Measurements from ENCODE around the gene PGC. TPM values are rescaled to one million over a fixed set of nuclear protein-coding genes. Genes with fewer than 3 reads are reported as not detected.

Gene PGC
- total and polyA plus RNA-seq, 2 donors (not counting 1 experiment from before 2014, with no cell fraction given), result not detected

- ATAC-seq (ENCODE audit: low read depth), result no peak
- H4K20me1 ChIP-seq (ENCODE audit: control insufficient read depth, insufficient read depth, low read length, poor library complexity, severe bottlenecking), result peaks cover 53% of the 10 kb centered on the region
- Mint-ChIP-seq H3K4me1 (peaks cover 91% of the 10 kb centered on the region), H3K27me3 (no peaks in the 10 kb centered on the region), H3K9me3 (ENCODE audit: insufficient read depth) (no peaks in the 10 kb centered on the region), H3K27ac (peak overlapping the region; percentile 94), H3K4me3 (no peak overlapping the region)
- CTCF ChIA-PET, result interaction anchor here (1.1 to 6.7 kb wide), 2 partner anchors 21 to 28 kb away, joined by 3 to 86 read pairs; partner anchors contain the start of gene TFEB
- H3K79me2 ChIP-seq (ENCODE audit: control insufficient read depth, insufficient read depth, low read length), result peaks cover 99% of the 10 kb centered on the region
- peak overlapping the region; percentile 10 for H3K4me2 ChIP-seq (replicated peaks; ENCODE audit: low read depth, low read length, poor library complexity, severe bottlenecking)
- H3K27me3 ChIP-seq (replicated peaks in 1 of 4; ENCODE audit: control extremely low read depth in 1 of 4, control insufficient read depth in 3 of 4, insufficient read depth in 4 of 4, low read length in 3 of 4), result no peaks in the 10 kb centered on the region
- no peak for DNase-seq
- H2AFZ ChIP-seq (ENCODE audit: insufficient read depth, low read depth, low read length, poor library complexity, severe bottlenecking), result no peak overlapping the region
- 91% methylated on average over 4 of the region's 9 CpGs for WGBS (ENCODE audit: insufficient coverage)
- peak overlapping the region; percentile 24 to 77 for H3K27ac ChIP-seq (ENCODE audit: low read length in 2 of 2)
- H3K9ac ChIP-seq (ENCODE audit: low read length), result no peak overlapping the region
- TF ChIP-seq, protein P1, sequence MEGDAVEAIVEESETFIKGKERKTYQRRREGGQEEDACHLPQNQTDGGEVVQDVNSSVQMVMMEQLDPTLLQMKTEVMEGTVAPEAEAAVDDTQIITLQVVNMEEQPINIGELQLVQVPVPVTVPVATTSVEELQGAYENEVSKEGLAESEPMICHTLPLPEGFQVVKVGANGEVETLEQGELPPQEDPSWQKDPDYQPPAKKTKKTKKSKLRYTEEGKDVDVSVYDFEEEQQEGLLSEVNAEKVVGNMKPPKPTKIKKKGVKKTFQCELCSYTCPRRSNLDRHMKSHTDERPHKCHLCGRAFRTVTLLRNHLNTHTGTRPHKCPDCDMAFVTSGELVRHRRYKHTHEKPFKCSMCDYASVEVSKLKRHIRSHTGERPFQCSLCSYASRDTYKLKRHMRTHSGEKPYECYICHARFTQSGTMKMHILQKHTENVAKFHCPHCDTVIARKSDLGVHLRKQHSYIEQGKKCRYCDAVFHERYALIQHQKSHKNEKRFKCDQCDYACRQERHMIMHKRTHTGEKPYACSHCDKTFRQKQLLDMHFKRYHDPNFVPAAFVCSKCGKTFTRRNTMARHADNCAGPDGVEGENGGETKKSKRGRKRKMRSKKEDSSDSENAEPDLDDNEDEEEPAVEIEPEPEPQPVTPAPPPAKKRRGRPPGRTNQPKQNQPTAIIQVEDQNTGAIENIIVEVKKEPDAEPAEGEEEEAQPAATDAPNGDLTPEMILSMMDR (IDR thresholded peaks at IDR 0.05), result no peak
- TF ChIP-seq EZH2 (IDR thresholded peaks at IDR 0.05; ENCODE audit: borderline replicate concordance, insufficient read depth, low read depth, low read length, poor library complexity, severe bottlenecking), result no peak
- POLR2A ChIA-PET, result interaction anchor here (0.6 to 3.4 kb wide), 3 partner anchors 12 to 201 kb away, joined by 3 to 21 read pairs (median 4); no protein-coding TSS in a partner anchor
- peaks cover 8 to 67% of the 10 kb centered on the region in 2 experiments for H3K36me3 ChIP-seq (replicated peaks in 1 of 2; ENCODE audit: control extremely low read depth in 1 of 2, control insufficient read depth in 1 of 2, extremely low read depth in 1 of 2, insufficient read depth in 2 of 2, low read length in 1 of 2)
- intact Hi-C loops (cut with micrococcal nuclease), result no loop called here
- no peak overlapping the region for H3K4me3 ChIP-seq (ENCODE audit: control extremely low read depth in 1 of 5, extremely low read depth in 1 of 5, insufficient read depth in 1 of 5, low read depth in 2 of 5, low read length in 4 of 5)
- no peaks in the 10 kb centered on the region for H3K9me3 ChIP-seq (ENCODE audit: control extremely low read depth in 1 of 3, control insufficient read depth in 2 of 3, insufficient read depth in 1 of 3, low read length in 2 of 3)
- peaks cover 73 to 87% of the 10 kb centered on the region in 2 donors for H3K4me1 ChIP-seq (ENCODE audit: control insufficient read depth in 2 of 2, insufficient read depth in 2 of 2, low read length in 2 of 2)
These were observed 35.7 kb downstream of the PGC start for GRCh38 chr6:41711323-41712038.

GRCh38 chr6:41709375-41709774, 37.8 kb downstream of the PGC start:
- Histone ChIP-seq H3K4me3 (ENCODE audit: control extremely low read depth in 1 of 5, extremely low read depth in 1 of 5, insufficient read depth in 1 of 5, low read depth in 2 of 5, low read length in 4 of 5) (no peak overlapping the region), H3K4me1 (ENCODE audit: control insufficient read depth in 2 of 2, insufficient read depth in 2 of 2, low read length in 2 of 2) (peaks cover 74 to 87% of the 10 kb centered on the region in 2 donors), H3K27me3 (replicated peaks in 1 of 4; ENCODE audit: control extremely low read depth in 1 of 4, control insufficient read depth in 3 of 4, insufficient read depth in 4 of 4, low read length in 3 of 4) (no peaks in the 10 kb centered on the region), H3K9ac (ENCODE audit: low read length) (no peak overlapping the region), H3K27ac (ENCODE audit: low read length in 2 of 2) (peak overlapping the region in 1 of 2 donors; percentile 96), H3K36me3 (replicated peaks in 1 of 2; ENCODE audit: control extremely low read depth in 1 of 2, control insufficient read depth in 1 of 2, extremely low read depth in 1 of 2, insufficient read depth in 2 of 2, low read length in 1 of 2) (peaks cover 8 to 60% of the 10 kb centered on the region in 2 experiments), H4K20me1 (ENCODE audit: control insufficient read depth, insufficient read depth, low read length, poor library complexity, severe bottlenecking) (peaks cover 32% of the 10 kb centered on the region), H2AFZ (ENCODE audit: insufficient read depth, low read depth, low read length, poor library complexity, severe bottlenecking) (no peak overlapping the region), H3K4me2 (replicated peaks; ENCODE audit: low read depth, low read length, poor library complexity, severe bottlenecking) (no peak overlapping the region), H3K9me3 (ENCODE audit: control extremely low read depth in 1 of 3, control insufficient read depth in 2 of 3, insufficient read depth in 1 of 3, low read length in 2 of 3) (no peaks in the 10 kb centered on the region), H3K79me2 (ENCODE audit: control insufficient read depth, insufficient read depth, low read length) (peaks cover 97% of the 10 kb centered on the region)
- CTCF ChIA-PET, result interaction anchor here (0.7 to 8.3 kb wide), 4 partner anchors 8 to 26 kb away, joined by 3 to 303 read pairs (median 160); partner anchors contain the start of gene TFEB
- ATAC-seq (ENCODE audit: low read depth) (no peak), DNase-seq (no peak)
- Mint-ChIP-seq H3K4me3 (no peak overlapping the region), H3K4me1 (peaks cover 94% of the 10 kb centered on the region), H3K27me3 (no peaks in the 10 kb centered on the region), H3K9me3 (ENCODE audit: insufficient read depth) (no peaks in the 10 kb centered on the region), H3K27ac (peak overlapping the region; percentile 100)
- intact Hi-C loops (cut with micrococcal nuclease), result loop anchor here (5.0 to 10.0 kb wide), 2 partner anchors 162 to 185 kb away; partner anchors contain the start of genes FOXP4 and USP49
- POLR2A ChIA-PET, result interaction anchor here (1.1 to 11.0 kb wide), 3 partner anchors 10 to 22 kb away, joined by 7 to 342 read pairs (median 14); partner anchors contain the start of gene TFEB
- WGBS (ENCODE audit: insufficient coverage), result 91% methylated on average over 1 of the region's 2 CpGs
- TF ChIP-seq, protein P1 (IDR thresholded peaks at IDR 0.05), result no peak
- TF ChIP-seq EZH2 (IDR thresholded peaks at IDR 0.05; ENCODE audit: borderline replicate concordance, insufficient read depth, low read depth, low read length, poor library complexity, severe bottlenecking), result no peak
